ENCODE measurements around the gene LRP8.

LRP8 gene
- 33.7 to 43.0 reads per million in 2 donors for total RNA-seq

DNA sequence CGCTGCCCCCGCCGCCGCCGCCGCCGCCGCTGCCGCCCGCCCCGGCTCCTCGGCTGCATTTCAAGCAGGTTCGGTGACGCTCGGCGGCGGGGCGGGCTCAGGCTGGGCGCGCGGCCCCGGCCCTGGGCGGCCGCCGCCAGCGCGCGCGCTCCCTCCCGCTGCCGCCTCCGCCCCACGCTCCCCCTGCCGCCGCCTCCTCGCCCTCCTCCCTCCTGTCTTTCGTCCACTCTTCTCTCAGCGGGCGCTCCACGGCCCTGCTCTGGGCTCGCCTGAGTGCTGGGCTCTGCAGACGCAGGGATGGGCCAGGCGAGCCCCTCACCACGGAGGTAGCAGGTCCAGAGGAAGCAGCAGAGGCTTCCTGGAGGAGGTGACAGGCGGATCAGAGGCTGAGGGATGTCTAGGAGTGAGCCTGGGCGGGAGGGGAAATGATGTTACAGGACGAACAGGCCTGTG, at the start of gene LRP8:
Gene LRP8, minus strand, starts transcription at position 62 of the 453 bp plus-strand sequence. CDS start 158 bp downstream, outside the sequence.
- DNase-seq = peak; percentile 56 to 91 (median 71)

DNA sequence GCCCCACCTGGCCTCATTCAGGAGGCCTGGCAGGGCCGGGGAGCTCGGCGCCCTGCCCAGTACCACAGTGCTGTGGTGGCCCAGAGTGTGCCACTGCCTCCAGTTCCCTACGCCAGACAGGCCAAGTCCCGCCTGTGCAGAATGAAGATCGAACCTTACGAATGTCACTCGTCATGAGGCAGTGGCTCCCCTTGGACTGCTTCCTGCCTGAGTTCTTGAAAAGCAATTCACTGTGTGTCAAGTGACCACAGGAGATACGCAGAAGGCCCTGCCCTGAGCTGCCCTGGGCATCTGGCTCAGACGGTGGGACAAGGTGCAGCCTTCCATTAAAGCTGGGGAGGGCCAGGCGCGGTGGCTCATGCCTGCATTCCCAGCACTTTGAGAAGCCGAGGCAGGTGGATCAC, 49.6 kb upstream of the LRP8 start:
- no peak for DNase-seq

DNA sequence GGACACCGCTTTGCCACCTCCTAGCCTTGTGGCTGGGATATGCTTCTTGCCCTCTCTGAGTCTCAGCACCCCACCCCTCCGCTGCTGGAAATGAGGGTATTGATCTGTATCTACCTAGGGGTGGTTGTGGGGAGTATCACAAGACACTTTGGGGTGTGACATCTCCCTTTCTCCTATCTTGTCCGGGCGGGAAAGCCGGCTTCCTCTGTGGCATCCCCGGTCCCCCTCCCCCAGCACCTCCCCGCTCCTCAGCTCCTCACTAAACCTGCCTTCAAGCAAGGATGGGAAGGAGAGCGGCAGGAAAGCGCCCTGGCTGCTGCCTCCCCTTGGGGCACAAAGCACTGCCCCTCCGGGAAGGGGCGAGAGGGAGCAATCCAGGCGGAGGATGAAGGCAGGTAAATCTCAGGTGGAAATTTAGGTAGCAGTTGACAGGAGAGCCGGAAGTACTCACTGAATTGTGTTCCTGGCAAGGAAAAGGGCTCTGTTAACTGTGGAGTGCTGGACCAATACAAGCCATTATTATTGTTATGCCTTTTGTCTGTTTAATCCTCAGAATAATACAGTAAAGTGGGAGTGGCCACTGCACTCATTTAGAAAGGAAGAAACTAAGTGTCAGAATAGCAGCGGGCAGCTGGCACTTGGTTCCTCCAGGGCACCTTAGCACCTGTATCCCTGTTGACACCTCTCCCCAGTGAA, 49.0 kb upstream of the LRP8 start:
- no peak for DNase-seq

DNA sequence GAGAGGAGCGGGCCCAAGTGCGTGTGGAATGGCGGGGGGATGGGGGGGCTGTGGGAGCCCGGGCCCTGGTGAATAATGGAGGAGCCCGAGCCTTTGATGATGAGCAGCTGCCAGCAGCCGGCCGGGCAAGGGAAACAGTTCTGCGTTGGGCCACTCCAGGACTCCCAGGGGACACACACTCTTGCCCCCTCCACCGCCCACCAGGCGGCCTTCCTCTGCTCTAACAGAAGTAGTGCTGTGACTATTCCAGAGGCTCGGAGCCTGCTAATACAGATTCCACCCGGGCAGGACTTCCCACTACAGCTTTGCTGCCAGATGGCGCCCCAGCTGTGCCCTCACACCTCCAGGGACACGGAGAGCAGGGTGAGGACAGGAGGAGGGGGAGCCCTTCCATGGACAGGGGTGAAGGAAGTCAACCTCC, 48.2 kb upstream of the LRP8 start:
- DNase-seq = no peak

DNA sequence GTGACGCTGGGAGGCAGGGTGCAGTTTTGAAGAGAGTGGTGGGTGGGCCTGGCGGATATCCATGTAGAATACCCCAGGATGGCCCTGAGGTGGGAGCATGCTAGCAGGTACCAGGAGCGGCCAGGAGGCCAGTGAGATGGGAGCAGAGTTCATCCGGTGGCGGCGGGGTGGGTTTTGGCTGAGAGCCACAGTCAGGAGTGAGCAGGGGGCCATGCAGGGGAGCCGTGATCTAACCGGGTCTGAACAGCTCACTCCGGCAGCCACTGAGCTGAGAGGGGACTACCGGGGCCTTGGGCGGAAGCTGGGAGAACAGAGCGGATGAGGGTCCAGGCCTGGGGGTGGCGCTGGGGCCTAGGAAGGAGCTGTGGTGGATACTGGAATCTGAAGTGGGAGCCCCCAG, 47.6 kb upstream of the LRP8 start:
- no peak for DNase-seq

DNA sequence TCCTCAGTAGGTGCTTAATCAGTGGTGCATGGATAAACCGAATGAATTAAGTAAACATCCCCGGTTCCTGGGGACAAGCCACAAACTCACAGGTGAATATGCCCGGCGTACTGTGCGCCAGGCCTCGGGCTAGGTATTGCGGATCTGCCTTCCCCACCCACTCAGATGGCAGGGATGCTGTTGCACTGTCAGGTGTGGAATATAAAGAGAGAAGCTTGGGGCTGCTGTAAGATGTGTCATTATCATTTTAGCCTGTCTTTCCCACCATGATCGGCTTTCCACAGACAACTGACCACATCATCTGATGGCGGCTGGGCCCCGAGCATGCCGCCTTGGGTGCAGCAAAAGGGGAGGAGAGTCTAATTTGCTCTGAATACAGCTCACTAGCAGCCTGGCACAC, 45.4 kb upstream of the LRP8 start:
- DNase-seq = no peak

DNA sequence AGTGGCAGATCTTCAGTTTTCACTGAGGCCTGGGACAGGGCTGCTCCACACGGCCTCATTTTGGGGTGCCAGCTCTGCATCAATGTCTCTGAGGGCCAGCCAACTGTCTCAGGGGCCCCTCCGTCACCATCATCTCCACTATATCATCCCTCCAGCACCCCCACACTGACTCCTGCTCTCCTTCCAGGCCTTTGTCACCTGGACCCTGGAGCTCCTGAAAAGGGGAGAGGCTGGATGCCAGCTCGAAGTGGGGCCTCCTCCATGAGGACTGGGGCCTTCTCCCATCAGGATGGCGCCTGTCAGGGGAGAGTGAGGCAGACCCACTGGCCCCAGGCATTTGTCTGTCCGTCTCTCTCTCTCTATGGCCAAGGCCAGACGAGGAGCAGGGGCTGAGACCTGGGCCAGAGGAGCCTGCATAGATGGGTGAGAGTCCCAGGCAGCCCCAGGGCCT, 44.7 kb upstream of the LRP8 start:
- DNase-seq = no peak

DNA sequence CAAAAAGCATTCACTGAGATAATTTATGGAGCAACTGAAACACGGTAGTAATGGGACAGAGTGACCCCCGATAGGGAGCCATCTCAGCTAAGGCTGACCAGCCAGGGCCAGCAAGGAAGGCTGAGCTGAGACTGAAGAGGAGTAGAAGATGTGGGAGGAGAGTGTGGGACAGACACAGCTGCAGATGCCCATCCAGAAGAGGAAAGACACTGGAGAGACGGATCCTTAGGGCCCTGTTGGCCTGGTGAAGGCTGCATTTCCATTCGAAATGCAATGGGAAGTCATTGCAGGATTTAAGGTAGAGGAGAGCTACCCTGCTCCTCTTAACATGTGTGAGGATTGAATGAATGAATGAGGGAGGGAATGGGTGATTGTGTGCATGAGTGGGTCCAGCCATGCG, 44.0 kb upstream of the LRP8 start:
- no peak for DNase-seq

DNA sequence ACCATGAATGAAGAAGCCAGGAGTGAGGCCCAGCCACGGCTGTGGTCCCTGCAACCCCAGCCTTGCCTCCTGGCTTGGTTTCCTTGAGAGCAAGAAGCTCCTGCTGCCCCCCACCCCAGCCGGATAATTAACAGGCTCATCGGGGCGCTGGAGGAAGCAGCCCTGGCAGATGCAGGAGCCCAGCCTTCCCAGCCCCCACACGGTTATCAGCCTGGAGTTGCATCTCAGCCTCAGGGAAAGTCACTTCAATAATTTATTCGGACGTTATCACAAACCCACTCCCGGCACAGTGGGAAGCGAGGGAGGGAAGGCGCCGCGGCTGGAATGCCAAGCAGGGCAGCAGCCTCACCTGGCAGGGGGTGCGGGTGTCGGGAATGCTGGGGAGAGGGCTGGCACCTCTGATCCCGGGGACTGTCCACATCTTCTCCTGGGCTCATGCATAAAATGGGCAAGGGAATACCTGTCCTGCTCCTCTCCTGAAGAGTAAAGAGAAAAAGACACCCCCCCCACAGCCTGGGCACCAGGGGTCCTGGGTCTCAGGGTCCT, 43.3 kb upstream of the LRP8 start:
- no peak for DNase-seq

DNA sequence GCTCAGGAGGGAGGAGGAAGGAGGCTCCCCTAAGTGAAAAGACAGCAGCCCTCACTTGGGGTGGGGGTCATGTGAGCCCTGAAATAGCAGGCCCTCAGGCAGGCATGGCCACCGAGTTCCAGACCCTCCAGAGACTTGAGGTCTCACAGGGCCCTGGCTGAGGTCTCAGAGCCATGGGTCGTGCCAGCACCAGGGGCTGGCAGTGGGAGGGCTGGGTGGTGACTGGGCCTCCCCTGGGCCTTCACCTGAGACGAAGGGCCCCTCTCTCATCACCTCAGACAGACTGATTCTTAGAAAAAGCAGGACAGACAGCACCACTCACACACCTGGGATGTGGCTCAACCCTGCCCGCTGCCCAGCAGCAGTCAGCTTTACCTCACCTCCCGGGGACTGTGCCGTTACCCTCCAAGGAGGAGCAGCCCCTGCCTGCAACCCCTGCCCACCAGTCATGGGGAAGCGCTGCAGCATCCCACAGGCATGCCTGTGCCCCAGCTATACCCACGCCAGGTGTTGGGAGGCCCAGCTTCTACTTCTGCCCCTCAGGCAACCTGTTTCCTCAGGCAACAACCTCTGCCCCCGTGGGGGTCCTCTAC, 42.6 kb upstream of the LRP8 start:
- no peak for DNase-seq

DNA sequence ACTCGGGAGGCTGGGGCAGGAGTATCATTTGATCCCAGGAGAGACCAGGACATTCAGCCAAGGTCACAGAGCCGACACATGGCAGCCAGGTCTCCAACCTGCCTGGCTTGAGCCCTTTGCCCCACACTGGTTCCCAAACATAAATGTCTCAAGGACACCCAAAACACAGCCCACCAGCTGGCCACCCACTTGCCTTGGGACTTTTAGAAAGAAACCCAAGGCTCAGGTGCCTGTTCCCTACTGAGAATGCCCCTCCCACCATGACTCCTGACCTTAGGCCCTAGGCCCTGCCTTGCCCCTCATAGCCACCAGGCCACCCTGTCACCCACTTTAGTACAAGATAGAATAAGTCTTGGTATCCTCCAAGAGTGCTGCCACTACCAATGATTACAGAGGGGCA, 41.9 kb upstream of the LRP8 start:
- DNase-seq = no peak

DNA sequence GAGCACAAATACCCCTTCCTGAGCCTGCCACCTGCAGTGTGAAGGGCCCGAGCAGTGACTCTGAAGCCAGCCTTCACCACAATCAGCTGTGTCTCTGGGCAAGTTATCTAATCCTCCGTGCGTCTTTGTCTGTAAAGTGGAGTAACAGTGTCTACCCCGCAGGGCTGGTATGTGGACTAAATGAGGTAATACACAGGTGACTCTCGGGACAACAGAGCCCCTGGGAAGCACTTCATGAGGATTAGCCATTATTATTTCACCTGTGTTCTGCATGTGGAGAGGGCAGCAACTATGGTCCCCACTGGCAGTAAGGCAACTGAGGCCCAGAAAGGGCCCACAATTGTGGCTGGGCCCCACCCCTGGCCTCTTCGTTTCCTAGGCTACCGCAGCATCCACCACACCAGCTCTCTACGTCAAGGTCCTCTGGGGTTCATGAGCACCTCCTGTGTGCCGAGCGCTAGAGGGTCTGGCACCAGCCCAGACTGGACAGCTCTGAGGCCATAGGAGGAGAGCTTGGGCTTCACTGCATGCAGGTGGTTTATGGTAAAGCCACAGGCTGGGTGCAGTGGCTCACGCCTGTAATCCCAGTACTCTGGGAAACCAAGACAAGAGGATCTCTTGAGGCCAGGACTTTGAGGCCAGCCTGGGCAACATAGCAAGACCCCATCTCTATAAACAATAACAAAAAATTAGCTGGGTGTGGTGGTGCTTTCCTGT, 41.3 kb upstream of the LRP8 start:
- no peak for DNase-seq

DNA sequence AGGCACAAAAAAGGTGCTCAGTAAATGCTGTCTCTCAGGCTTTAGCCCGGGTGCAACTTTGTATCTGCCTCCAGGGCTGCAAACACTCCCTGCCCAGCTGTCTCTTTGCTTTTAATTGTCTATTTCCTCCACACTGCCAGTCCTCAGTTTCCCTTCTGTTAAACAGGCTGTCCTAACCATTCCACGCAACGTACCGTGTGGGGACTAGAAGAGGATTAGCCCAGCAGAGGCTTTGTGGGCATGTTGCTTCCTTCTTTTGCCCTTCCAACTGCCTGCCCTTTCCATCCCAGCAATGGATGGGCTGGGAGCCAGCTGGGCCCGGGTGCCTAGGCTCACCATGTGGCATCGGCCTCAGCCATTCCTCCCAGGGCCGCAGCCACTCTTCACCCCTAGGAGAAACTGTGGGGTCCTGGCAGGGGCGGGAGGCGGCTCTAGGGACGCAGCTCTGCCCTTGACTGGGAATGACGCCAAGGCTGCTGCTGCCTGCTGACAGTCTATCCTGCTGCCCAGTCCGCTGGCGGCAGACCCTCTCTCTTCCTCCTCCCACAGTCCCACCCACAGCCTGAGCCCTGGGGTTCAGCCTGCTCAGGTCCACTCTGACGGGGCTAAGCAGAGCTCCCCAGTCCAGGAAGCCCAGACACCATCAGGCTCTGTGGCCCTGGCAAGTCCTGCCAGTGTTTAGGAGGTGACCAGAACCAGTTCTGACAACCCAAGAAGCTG, 40.6 kb upstream of the LRP8 start:
- DNase-seq = no peak

DNA sequence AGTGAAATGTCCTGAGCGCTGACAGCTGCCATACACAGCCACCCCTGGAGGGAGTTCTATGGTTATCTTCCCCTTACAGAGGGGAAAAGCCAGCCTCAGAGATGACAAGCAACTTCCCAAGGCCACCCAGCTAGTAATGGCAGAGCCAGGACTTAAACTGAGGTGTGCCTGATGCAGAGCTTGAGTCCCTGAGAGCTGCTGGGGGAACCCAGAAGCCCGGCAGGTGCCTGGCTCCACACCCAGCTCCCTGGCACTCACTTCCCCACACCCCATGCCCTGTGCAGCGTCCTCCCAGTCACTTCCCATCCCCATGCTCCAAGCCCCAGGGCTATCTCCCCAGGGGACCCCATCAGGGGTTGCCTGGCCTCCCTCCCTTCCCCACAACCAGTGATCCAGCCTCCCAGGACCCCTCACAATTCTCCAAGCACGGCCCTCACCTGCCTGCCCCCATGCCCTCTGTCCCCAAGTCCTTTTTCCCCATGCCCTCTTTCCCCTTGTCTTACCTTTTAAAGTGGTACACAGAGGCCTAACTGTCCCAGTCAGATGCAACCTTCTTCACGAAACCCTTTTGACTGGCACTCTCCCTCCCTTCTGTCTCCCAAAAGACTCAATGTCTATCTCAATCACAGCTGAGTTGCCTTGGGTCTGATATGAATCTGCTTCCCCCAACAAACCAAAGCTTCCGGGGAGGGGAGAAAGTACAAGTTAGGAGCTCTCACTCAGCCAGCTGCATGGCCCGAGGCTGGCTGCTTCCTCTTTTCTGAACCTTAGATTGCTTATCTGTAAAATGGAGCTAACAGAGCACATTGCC, 39.8 kb upstream of the LRP8 start:
- DNase-seq = peak in 1 of 5 experiments; percentile 94

DNA sequence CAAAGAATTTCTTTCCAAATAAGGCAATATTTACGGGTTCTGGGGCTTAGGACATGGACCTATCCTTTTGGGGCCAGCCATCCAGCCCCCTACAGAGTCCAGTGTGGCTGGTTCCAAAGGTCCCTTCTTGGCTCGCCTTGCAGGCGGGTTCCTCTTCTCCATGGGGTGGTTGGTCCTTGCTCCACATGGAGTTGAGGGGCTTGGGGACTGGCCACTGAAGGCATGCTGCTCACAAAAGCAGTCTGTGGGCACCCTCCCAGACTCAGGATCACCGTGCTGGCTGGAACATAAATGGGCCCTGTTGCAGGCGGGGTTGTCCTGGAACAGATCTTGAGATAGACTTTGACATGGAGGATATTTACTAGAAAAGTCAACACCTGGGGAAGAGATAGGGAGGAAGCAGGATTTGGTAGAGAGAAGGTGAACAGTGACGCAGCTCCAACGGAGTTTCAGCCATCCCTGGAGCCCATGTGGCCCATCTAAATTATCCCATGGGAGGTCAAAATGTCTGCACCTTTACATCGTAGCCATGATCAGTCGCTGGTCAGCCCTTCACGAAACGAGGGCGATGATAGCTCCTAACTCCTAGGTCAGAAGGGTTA, 39.1 kb upstream of the LRP8 start:
- DNase-seq = no peak

DNA sequence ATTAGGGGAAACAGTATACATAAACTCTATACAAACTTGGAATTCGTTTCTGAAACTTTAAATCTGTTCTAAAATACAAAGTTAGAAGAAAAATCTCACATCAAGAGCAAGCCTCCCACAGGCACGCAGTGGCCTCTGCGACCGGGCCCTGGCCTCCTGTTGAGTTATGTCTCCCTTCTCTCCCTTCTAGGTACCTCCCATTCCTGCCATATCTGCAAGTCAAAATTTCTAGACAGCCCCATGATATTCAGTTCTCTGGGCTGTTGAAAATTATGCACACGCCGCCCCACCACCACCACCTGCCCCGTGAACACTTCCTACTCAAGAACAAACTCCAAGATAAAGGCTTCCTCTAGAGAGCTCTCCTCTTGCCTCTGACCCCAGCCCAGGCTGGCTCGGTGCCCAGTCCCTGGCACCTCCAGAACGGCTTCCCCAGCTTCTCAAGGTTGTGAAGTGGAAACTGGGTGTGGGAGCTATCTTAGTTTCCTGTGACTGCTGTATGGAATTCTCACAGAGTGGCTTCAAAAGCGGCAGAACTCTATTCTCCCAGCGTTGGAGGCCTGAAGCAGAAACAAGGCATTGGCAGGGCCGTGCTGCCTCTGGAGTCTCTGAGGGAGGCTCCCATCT, 37.7 kb upstream of the LRP8 start:
- no peak for DNase-seq

DNA sequence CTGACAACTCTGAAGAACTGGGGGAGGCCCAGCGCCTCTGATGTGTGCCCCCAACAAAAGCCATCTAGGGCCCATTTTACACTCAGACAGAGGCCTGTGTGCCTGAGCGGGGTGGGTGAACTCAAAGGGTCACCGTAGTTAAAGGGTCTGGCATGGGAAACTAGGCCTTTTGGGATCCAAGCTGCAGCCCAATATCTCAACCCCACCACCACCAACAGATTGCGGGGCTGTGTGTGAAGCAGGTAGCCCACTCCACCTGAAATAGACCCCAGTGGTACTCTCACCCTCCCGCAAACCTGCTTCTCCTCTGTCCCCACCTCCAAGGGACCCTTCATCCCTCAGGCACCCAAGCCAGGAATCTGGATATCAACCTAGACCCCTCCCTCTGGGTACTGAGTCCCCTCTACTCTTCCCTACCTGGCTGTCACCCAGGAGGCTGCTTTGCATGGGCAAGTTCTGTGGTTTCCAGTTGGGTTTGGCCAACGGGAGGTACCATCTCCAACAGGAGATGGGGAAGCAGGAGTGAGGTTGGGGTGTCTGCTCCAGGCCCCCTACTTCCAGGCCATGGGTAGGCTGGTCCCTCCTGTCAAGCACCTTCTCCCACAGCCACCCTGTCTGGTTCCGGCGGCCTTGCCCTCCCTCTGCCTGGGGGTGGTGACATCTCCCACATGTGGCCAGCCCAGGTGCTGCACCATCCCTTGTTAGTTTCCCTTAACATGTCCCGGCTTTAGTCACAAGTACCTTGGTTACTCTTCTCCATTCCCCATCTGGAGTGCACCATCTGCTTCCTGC, 35.2 kb upstream of the LRP8 start:
- no peak for DNase-seq

DNA sequence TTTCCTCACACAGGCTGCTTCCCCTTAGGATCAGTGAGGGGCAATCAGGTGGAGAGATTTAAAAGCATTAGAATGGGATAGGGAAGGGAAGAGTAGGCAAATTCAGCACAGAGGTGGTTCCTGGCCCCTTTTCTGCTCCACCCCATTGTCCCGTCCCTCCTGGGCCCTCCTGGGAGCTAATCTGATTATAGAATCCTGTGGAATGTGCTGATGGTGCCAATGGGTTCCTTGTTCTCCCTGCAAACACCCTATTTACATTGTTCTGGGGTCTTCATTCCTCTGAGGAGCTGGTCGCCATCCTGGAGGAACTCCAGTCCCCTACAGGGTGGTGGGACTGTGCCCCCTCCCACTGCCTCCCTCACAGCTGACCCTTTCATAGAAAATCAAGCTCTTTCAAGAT, 34.4 kb upstream of the LRP8 start:
- DNase-seq = no peak

DNA sequence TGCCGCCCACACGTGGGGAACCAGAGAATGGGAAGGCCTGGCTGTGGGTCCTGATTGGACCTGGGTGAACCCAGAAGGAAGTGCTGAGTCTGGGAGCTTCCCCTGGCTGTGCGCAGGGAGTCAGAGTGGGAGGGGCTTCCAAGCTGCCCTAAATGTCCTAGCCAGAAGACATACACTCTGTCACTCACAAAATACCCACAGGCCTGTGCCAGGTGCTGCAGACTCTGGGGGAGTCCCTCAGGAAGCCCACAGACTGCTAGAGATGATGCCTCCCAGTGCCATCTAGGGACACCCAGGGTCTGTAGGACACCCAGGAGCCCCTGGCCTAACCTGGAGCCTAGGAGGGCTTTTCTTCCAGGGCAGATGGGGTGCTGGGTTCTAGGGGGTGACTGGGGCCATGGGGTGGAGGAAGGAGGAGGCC, 33.7 kb upstream of the LRP8 start:
- DNase-seq = no peak

DNA sequence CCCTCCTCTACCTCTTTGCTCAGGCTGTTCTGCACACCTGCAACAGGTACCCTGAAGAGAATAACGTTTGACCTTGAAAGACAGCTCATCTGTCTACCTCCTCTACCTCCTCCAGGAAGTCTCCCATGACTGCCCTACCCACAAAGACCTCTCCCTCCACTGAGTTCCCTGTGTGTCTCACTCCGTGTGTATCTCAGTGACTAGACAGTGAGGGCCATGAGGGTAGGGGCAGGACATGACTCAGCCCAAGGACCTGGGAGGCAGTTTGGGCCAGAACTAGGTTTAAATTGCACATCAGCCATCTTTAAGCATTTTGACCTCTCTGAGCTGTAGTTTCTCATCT, 32.0 kb upstream of the LRP8 start:
- DNase-seq = no peak
